T-cell (primary cell): ENCODE measurements around the gene MAP4K1. TPM values are rescaled to one million over a fixed set of nuclear protein-coding genes. Genes with fewer than 3 reads are reported as not detected.

Source experiments
- ATAC-seq, 4 experiments: fragments of 200-7000 bp in 3 of 4; fragments of 150-1000 bp in 1 of 4; cut with Tn5 transposase; replicated peaks in 1 of 4; 1 replicate in 3 of 4; 2 replicates in 1 of 4; pipeline ENCODE4 v1.10.0; 2021; ENCODE audit warnings: moderate library complexity in 3 of 4, mild to moderate bottlenecking in 2 of 4, moderate number of reproducible peaks in 1 of 4
- CTCF ChIA-PET, 2 donors: fragments of 300-600 bp; sonication (Branson Sonifier 250); formaldehyde crosslinking; loops; one replicate each; lab custom pipeline; 2022; ENCODE audit warnings: antibody characterized with exemption in 2 of 2; lab: Charles Lee
- POLR2A ChIA-PET, 2 donors: fragments of 300-600 bp; sonication (Branson Sonifier 250); formaldehyde crosslinking; loops; one replicate each; lab custom pipeline; 2022; ENCODE audit warnings: antibody characterized with exemption in 2 of 2; lab: Charles Lee
- DNase-seq, 35 experiments: peaks; one replicate each; pipeline versions ENCODE4 v3.0.0 to v3.0.0-alpha.2; 2013 to 2023
- H3K27ac ChIP-seq: one replicate; pipeline ENCODE4 v1.5.1; 2013; ENCODE audit warnings: low read length
- H3K27me3 ChIP-seq, 2 experiments: replicated peaks in 1 of 2; 1 replicate in 1 of 2; 2 replicates in 1 of 2; pipeline versions ENCODE4 v1.6.1 to v1.7.0; 2013; ENCODE audit warnings: low read length in 1 of 2, mixed read lengths in 1 of 2; ENCODE audit not compliant: control insufficient read depth in 2 of 2, insufficient read depth in 2 of 2; ENCODE audit errors: extremely low read depth in 1 of 2
- H3K36me3 ChIP-seq, 2 donors: 1 replicate in 1 of 2; 2 replicates in 1 of 2; pipeline versions ENCODE4 v1.6.1 to v1.7.0; 2013; ENCODE audit warnings: low read length in 1 of 2; ENCODE audit not compliant: control insufficient read depth in 2 of 2, insufficient read depth in 1 of 2; ENCODE audit errors: extremely low read depth in 1 of 2
- H3K4me1 ChIP-seq, 2 experiments: 1 replicate in 1 of 2; 2 replicates in 1 of 2; pipeline versions ENCODE4 v1.6.1 to v1.7.0; 2013; ENCODE audit warnings: low read length in 2 of 2, mixed read lengths in 1 of 2; ENCODE audit not compliant: insufficient read depth in 2 of 2, control insufficient read depth in 1 of 2; ENCODE audit errors: extremely low read depth in 1 of 2
- H3K4me3 ChIP-seq, 2 donors: 1 replicate in 1 of 2; 2 replicates in 1 of 2; pipeline versions ENCODE4 v1.5.1 to v1.7.0; 2013; ENCODE audit warnings: mild to moderate bottlenecking in 2 of 2, low read length in 1 of 2, moderate library complexity in 1 of 2; ENCODE audit not compliant: control insufficient read depth in 1 of 2; ENCODE audit errors: extremely low read depth in 1 of 2
- H3K9me3 ChIP-seq: 2 replicates; pipeline ENCODE4 v1.7.0; 2013
- H3K27ac Mint-ChIP-seq, 2 donors: one replicate each; pipeline ENCODE4 v1.8.0; 2020 to 2021; ENCODE audit warnings: mild to moderate bottlenecking in 2 of 2, mixed read lengths in 2 of 2
- H3K27me3 Mint-ChIP-seq, 2 donors: one replicate each; pipeline ENCODE4 v1.8.0; 2021 to 2022; ENCODE audit warnings: mixed read lengths in 2 of 2
- H3K36me3 Mint-ChIP-seq: one replicate; pipeline ENCODE4 v1.8.0; 2021; ENCODE audit warnings: mixed read lengths
- H3K4me1 Mint-ChIP-seq, 3 donors: one replicate each; pipeline ENCODE4 v1.8.0; 2020 to 2022; ENCODE audit warnings: mixed read lengths in 3 of 3, mild to moderate bottlenecking in 1 of 3
- H3K4me3 Mint-ChIP-seq, 3 donors: one replicate each; pipeline ENCODE4 v1.8.0; 2020 to 2022; ENCODE audit warnings: mild to moderate bottlenecking in 3 of 3, mixed read lengths in 3 of 3, moderate library complexity in 3 of 3
- H3K9me3 Mint-ChIP-seq, 3 donors: one replicate each; pipeline ENCODE4 v1.8.0; 2020 to 2022; ENCODE audit warnings: mixed read lengths in 3 of 3
- WGBS: methylation state at CpG from one replicate; pipeline ENCODE4 v1.1.5; 2013; ENCODE audit warnings: missing lambda C conversion rate; ENCODE audit not compliant: insufficient coverage; 5-methylcytosine and 5-hydroxymethylcytosine counted together
- total RNA-seq, 35 experiments: library from RNA in 6 of 35; stranded (reverse) in 6 of 35; fragments of 120-200 nt in 1 of 35; gene quantifications; one replicate each; pipeline versions ENCODE4 v1.2.1 to v1.2.4 and lab custom pipeline; 2013 to 2026

Gene MAP4K1
- total RNA-seq, 5 donors from 2014 or later (not counting 1 experiment from before 2014, with no cell fraction given) = 243 to 417 (median 329) TPM

DNA sequence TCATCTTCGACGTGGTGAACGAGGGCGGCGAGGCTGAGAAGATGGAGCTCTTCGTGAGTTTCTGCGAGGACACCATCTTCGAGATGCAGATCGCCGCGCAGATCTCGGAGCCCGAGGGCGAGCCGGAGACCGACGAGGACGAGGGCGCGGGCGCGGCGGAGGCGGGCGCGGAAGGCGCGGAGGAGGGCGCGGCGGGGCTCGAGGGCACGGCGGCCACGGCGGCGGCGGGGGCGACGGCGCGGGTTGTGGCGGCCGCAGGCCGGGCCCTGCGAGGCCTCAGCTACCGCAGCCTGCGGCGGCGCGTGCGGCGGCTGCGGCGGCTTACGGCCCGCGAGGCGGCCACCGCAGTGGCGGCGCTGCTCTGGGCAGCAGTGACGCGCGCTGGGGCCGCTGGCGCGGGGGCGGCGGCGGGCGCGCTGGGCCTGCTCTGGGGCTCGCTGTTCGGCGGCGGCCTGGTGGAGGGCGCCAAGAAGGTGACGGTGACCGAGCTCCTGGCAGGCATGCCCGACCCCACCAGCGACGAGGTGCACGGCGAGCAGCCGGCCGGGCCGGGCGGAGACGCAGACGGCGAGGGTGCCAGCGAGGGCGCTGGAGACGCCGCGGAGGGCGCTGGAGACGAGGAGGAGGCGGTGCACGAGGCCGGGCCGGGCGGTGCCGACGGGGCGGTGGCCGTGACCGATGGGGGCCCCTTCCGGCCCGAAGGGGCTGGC lies 52.6 kb downstream of the MAP4K1 start:
- H3K36me3 ChIP-seq = no peaks in the 10 kb centered on the region
- peaks cover 2 to 20% of the 10 kb centered on the region in 2 experiments for H3K27me3 ChIP-seq
- Mint-ChIP-seq H3K4me1 (peaks cover 15 to 29% (median 17%) of the 10 kb centered on the region in 3 donors), H3K27ac (no peak overlapping the region), H3K27me3 (peaks cover 14 to 20% of the 10 kb centered on the region in 2 donors), H3K9me3 (no peaks in the 10 kb centered on the region), H3K36me3 (no peaks in the 10 kb centered on the region), H3K4me3 (peak overlapping the region; percentile 68 to 76 (median 70))
- H3K9me3 ChIP-seq = no peaks in the 10 kb centered on the region
- no peak overlapping the region for H3K27ac ChIP-seq
- H3K4me1 ChIP-seq = peaks cover 0 to 52% of the 10 kb centered on the region in 2 experiments
- POLR2A ChIA-PET = no interaction called here
- H3K4me3 ChIP-seq = peak overlapping the region in 1 of 2 donors; percentile 21
- ATAC-seq = peak; percentile 44 to 65 (median 55)
- WGBS = 8% methylated on average over 111 of the region's 111 CpGs
- DNase-seq = peak in 5 of 35 experiments; percentile 13 to 33 (median 22)
- CTCF ChIA-PET = no interaction called here

DNA sequence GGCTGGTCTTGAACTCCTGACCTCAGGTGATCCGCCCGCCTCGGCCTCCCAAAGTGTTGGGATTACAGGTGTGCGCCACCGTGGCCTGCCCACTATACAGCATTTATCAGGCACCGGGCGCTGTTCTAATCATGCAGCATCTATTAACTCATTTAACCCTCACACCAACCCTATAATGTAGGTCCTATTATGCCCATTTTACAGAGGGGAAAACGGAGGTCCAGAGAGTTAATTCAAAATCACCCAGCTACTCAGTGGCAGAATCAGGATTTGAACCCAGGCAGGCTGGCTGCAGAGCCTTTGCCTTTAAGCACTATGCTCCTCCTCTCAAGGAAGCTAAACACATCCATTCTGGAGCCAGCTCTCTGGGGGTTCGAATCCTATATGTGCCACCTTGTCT lies 54.3 kb downstream of the MAP4K1 start:
- H3K27ac Mint-ChIP-seq = no peak overlapping the region
- Histone ChIP-seq H3K27ac (no peak overlapping the region), H3K4me1 (peaks cover 0 to 67% of the 10 kb centered on the region in 2 experiments), H3K36me3 (no peaks in the 10 kb centered on the region), H3K4me3 (no peak overlapping the region), H3K9me3 (no peaks in the 10 kb centered on the region), H3K27me3 (peaks cover 2 to 20% of the 10 kb centered on the region in 2 experiments)
- 100% methylated on average over 1 of the region's 9 CpGs for WGBS
- POLR2A ChIA-PET = no interaction called here
- CTCF ChIA-PET = no interaction called here
- no peak for DNase-seq
- H3K4me3 Mint-ChIP-seq = no peak overlapping the region
- H3K9me3 Mint-ChIP-seq = no peaks in the 10 kb centered on the region
- H3K36me3 Mint-ChIP-seq = no peaks in the 10 kb centered on the region
- peaks cover 14 to 20% of the 10 kb centered on the region in 2 donors for H3K27me3 Mint-ChIP-seq
- peaks cover 21 to 40% (median 27%) of the 10 kb centered on the region in 3 donors for H3K4me1 Mint-ChIP-seq
- ATAC-seq = no peak

DNA sequence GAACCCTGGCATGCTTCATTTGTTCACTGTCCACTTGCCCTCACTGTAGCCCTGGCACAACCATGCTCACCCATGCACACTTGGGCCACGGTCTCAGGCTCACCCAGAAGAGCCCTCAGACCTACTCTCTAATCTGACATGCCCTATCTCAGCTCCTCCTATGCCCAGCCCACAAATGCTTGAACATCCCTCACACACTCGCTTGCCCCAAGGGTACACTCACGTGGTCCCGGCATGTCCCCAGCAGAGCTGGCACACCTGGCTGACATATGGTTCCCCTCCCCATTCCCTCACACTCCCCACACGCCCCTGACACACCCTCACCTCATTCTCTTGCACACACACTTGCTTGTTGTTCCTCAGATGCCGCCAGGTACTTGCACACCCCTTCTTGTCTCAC lies 55.7 kb downstream of the MAP4K1 start:
- DNase-seq = no peak
- Mint-ChIP-seq H3K27me3 (peaks cover 14 to 20% of the 10 kb centered on the region in 2 donors), H3K36me3 (no peaks in the 10 kb centered on the region), H3K4me1 (peaks cover 24 to 46% (median 34%) of the 10 kb centered on the region in 3 donors), H3K9me3 (no peaks in the 10 kb centered on the region), H3K4me3 (peak overlapping the region in 1 of 3 donors; percentile 35), H3K27ac (peak overlapping the region; percentile 64 to 84)
- Histone ChIP-seq H3K9me3 (no peaks in the 10 kb centered on the region), H3K4me1 (peaks cover 0 to 80% of the 10 kb centered on the region in 2 experiments), H3K36me3 (no peaks in the 10 kb centered on the region), H3K27ac (no peak overlapping the region), H3K27me3 (peaks cover 2 to 20% of the 10 kb centered on the region in 2 experiments), H3K4me3 (no peak overlapping the region)
- POLR2A ChIA-PET = no interaction called here
- 74% methylated on average over 6 of the region's 6 CpGs for WGBS
- CTCF ChIA-PET = no interaction called here
- ATAC-seq = no peak

DNA sequence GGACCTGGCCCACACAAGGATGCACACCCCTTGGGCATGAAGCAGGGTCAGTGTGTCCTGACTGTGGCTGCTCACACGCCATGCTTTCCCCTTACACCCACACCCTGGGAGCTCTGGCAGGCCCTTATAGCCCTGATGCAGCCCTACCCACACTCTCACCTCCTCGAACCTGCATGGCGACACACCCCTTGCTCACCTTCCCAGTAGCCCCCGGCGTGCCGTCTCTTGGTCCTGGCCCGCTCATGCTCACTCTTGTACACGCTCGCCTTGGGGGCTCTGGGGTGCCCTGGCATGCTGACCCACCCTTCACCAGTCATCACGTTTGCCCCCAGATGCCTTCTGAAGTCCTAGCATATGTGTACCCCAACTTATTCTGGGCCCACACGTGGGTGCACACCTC lies 56.1 kb downstream of the MAP4K1 start:
- CTCF ChIA-PET = no interaction called here
- H3K4me3 Mint-ChIP-seq = peak overlapping the region in 1 of 3 donors; percentile 35
- H3K27ac Mint-ChIP-seq = peak overlapping the region; percentile 64 to 84
- peaks cover 26 to 49% (median 37%) of the 10 kb centered on the region in 3 donors for H3K4me1 Mint-ChIP-seq
- no peaks in the 10 kb centered on the region for H3K9me3 Mint-ChIP-seq
- Histone ChIP-seq H3K9me3 (no peaks in the 10 kb centered on the region), H3K4me3 (no peak overlapping the region), H3K36me3 (no peaks in the 10 kb centered on the region), H3K27ac (no peak overlapping the region), H3K27me3 (peaks cover 2 to 20% of the 10 kb centered on the region in 2 experiments), H3K4me1 (peaks cover 0 to 85% of the 10 kb centered on the region in 2 experiments)
- POLR2A ChIA-PET = no interaction called here
- peaks cover 14 to 20% of the 10 kb centered on the region in 2 donors for H3K27me3 Mint-ChIP-seq
- H3K36me3 Mint-ChIP-seq = no peaks in the 10 kb centered on the region
- DNase-seq (no peak), ATAC-seq (no peak)
- WGBS = 100% methylated on average over 8 of the region's 11 CpGs

DNA sequence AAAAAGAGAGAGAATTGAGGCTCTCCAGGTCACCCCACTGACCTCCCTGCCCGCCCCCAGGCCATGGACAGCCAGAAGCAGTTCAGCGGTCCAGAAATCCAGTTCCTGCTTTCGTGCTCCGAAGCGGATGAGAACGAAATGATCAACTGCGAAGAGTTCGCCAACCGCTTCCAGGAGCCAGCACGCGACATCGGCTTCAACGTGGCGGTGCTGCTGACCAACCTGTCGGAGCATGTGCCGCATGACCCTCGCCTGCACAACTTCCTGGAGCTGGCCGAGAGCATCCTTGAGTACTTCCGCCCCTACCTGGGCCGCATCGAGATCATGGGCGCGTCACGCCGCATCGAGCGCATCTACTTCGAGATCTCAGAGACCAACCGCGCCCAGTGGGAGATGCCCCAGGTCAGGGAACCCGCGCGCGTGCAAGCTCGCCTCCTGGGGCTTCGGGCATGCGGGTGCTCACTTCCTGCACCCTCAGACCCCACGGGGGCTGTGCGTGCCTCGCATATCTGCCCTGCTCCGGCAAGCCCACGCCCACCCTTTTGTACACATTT lies 56.6 kb downstream of the MAP4K1 start:
- Mint-ChIP-seq H3K9me3 (no peaks in the 10 kb centered on the region), H3K4me1 (peaks cover 26 to 51% (median 38%) of the 10 kb centered on the region in 3 donors), H3K27me3 (peaks cover 14 to 20% of the 10 kb centered on the region in 2 donors), H3K27ac (no peak overlapping the region), H3K4me3 (peak overlapping the region in 1 of 3 donors; percentile 35), H3K36me3 (no peaks in the 10 kb centered on the region)
- H3K36me3 ChIP-seq = no peaks in the 10 kb centered on the region
- no peak overlapping the region for H3K4me3 ChIP-seq
- ChIA-PET CTCF (no interaction called here), POLR2A (interaction anchor here in 1 of 2 donors (0.7 kb wide), 1 partner anchor 351 kb away, joined by 8 read pairs; the partner anchor contains the start of gene CCER2)
- no peak overlapping the region for H3K27ac ChIP-seq
- H3K9me3 ChIP-seq = no peaks in the 10 kb centered on the region
- peaks cover 0 to 90% of the 10 kb centered on the region in 2 experiments for H3K4me1 ChIP-seq
- H3K27me3 ChIP-seq = peaks cover 0 to 20% of the 10 kb centered on the region in 2 experiments
- DNase-seq (no peak), ATAC-seq (no peak)
- WGBS = 94% methylated on average over 41 of the region's 42 CpGs
